Amniotic stem cell (primary cell): Measurements from ENCODE around the gene COL6A1.
"Not testable (repeated sequence)": the region's sequence is repeated elsewhere in the genome, so short reads cannot be mapped to it uniquely, and the experiment has no call there.

Experiments
- DNase-seq: peaks from one replicate; lab custom pipeline; 2025; lab: John Stamatoyannopoulos, UW

COL6A1 gene

DNA sequence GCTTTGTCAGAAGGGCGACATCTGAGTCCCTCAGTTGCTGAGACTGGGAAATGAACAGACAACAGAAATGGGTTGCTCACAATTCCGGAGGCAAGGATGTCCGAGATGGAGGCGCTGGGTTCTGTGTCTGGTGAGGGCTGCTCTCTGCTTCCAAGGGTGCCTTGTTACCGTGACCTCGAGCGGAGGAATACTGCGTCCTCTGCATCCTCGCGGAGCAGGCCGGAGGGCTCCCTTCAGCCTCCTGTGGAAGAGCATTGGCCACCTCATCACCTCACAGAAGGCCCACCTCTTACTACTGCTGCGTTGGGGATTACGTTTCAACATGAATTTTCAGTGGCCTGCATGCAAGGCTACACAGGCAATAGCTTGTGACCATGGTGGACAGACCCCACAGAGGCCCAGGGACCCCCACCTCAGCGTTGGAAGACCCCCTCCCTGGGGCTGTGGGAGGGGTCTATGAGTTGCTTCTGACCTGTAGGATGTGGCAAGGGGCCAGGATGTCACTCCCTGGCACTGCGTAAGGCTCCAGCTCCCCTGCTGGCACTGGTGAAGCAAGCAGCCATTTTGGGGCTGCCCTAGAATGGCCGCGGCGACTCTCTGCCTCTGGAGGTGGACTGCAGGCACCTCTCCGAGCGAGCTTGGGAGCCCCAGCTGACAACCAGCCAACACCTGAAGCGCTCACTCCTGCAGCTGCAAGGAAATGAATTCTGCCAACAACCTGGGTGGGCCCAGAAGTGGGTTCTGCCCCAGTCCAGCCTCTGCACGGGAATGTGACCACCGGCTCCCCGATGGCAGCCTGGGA is 36.3 kb upstream of the COL6A1 start:
- DNase-seq: no peak

DNA sequence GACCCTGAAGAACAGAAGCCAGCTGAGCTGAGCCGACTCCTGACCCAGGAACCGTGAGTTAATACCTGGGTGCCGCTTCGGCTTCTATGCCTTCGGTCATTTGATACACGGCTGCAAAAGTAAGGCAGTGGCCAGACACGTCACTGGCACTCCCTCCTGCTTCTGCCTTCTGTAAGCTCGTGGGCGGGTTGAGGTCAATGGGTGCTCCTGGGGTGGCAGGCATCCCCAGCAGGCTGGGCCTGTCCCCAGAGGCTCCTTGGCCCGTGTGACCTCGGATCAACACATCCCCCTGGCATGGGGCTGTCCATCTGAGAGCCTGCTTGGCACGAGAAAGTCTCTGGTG is 35.7 kb upstream of the COL6A1 start:
- DNase-seq: no peak

DNA sequence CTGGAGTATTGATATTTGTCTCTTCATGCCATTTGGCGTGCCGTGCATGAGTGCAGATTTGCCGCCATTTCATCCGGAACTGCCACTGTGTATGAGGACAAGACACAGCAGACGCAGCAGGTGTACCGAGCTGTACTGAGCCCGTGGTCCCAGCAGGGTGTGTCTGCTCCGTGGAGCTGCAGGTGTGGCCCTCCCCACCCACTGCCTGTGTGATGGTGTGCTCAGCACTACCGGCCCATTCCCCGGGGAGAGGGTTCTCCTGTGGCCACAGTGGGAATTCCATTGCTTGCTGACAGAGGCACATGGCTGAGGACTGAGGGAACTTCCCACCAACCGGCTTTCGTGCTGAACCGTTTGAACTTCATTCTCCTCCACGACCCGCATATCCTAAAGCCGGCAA is 34.3 kb upstream of the COL6A1 start:
- DNase-seq: no peak

DNA sequence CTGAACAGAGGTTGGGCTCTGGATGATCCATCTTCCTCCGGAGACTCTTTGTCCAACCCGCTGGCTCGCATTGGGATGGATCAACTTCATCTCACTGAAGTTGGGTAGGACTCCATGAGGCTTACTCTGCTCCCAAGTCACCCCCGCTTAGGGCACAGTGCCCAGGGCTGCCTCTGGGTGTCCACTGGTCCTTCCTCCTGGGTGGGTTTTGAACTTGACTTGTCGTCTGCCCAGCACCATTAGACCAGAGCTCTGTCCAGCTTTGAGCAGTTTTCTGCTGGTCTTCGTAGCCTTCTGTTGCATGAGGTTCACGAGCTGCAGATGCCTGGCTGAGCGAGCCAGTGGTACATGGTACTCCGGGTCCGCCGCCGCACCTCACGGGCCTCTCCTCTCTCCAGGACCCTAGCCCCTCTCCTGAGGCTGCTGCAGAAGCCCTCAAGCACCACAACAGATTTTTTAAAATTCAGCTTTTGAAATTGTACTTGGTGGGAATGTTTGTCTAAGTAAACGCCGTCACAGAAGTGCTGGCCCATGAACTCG is 33.8 kb upstream of the COL6A1 start:
- no peak for DNase-seq

DNA sequence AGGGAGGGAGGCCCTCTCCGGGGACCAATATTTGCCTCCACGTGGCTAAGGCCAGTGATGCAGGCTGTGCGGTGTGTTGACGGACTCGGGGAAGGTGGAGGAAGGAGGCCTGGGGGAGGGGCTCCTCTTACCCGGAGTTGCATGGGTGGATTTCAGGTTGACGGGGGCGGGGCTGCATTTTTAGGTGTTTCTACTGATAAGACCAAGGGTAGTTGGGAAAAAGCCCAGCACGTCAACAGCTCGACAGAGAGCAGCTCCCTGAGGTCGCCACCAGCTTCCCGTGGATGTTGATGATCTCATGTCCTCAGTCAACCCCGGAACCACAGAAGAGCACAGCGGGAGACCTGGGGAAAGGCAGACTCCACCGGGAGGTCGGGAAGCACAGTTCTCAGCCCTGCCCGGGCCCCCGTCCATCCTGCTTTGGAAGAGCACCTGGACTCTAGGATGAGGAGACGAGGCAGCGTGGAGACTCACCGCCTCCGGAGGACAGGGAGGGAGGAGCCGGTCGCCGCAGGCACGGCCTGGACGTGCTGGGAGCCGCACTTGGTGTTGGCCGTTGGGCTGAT is 32.9 kb upstream of the COL6A1 start:
- no peak for DNase-seq

DNA sequence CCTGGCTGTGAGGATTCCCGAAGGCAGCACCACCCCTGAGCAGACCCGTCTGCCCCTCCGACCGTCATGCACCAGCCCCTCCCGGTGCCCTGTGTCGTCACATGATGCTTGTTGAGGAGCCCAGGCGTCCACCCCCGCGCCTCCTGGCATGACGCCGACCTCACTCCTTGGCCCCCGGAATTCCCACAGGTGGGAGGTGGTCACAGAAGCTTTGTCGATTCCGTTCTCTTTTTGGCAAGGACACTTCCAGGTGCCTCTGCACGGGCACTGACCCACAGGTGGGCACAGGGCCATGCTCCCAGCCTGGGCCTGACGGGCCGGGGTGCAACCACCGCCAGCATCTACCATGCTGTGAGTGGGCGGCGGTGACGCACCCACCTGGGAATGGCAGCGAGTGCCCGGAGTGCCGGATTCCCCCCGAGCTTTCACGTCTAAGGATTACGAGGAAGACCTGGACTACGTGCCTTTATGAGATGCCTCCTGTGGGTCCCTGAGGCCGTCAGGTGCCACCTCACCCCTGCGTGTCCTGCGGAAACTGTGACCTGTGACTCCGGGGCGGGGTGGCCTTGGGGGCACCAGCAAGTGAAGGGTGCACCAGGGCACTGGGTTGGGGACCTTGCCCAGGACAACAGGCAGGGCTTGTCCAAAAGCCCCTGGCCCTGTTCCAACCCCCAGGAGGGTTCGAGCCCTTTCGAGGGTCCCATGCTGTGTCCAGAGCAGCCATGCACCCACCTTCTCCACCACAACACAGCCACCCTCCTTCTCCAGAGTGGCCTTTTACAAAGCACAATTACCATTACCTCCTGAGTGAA is 31.4 kb upstream of the COL6A1 start:
- DNase-seq: no peak

DNA sequence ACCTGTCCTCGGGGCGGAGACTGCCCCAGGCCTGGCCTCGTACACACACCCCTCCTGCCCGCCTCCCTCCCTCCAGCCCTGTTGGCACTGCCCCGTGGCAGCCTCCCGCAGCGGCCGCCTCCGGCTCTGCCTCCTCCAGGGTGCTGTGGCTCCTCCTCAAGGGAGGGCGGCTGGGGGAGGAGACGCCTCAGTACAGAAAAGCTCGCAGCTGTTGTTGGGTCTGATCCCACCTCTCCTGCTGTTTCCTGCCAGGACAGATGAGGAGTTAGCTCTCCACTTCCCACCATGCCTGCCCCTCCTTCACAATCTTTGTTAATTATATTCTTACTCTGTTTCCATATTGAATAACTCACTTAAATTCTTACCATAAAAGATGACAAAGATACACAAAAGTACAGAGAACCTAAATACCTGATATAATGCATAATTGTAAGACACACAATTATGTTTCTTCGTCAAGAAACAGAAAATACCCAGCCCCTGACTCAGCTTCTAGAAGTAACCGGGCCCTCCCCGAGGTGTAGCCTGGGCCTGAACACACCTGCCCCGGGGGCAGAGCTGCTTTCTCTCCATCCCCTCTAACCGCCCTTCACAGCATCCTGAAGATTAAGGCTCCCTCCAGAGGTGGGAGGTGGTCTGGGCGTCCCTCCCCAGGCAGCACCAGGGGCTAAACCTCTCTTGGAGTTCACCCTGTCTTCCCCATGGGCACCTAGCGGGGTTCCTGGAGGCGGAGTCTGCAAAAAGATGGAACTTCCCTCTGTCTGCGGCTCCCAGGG is 30.6 kb upstream of the COL6A1 start:
- DNase-seq: no peak

DNA sequence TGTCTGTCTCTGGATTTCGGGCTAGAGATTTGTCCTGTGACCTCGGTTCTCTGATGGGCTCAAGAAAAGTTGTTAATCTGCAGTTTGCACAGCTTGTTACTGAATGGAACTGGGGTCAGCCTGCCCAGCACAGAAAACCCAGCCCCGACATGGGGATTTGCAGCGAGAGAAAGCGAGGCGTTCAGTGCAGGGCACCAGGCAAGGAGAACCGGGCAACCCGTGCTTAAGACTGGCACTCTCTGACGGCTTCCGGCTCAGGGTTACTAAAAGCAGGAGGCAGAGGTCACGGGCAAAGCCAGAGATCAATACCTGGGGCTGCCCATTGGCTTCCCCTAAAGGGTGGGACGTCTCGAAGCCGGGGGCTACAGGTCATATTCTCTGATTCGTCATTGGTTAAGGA is 29.9 kb upstream of the COL6A1 start:
- no peak for DNase-seq

DNA sequence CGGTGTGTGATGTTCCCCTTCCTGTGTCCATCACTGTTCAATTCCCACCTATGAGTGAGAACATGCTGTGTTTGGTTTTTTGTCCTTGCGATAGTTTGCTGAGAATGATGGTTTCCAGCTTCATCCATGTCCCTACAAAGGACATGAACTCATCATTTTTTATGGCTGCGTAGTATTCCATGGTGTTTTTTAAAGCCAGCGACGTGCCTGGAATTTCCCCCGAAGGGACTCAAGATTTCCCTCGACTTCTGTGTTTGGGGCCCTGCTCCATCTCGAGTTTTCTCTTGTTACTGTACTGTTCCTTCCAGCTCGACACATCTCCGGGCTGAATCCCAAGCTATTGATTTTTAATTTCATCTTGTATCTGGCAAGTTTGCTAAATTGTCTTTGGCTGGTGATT is 29.0 kb upstream of the COL6A1 start:
- DNase-seq: not testable (repeated sequence)

DNA sequence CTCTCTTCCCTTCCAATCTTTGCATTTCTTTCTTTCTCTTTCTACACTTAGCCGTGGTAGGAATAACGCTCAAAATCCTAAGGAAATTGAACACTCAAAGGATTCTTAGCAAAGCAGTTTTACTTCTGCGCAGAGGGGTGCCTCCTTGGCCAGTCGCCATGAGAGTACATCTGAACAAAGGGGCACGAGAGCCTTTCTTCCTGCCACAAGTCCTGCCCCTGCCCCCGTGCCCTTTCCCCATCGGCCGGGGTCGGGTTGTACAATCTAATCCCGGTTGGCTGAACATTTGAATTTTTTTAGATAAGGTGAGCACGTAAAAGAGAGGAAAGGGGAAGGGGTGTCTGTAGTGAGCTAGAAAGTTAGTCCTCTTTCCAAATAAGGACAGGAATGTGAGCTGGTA is 28.6 kb upstream of the COL6A1 start:
- DNase-seq: no peak

DNA sequence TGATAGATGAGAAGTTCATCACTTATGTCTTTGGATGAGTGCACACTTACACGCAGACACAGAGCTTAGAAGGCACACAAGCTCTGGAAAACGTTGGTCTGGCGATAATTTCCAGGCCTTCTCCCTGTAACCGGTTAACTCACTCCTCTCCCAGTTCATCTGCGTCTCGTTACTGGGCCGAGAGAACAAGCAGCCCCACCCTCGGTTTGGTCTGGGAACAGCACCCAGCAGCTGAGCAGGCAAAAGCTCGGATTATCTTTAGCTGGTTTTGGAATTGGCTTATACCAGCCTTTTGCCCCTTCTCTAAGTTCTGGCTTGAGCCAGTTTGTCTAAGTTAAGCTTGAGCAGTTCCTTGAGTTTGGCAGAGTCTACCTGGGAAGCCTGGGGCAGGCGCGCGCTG is 27.3 kb upstream of the COL6A1 start:
- no peak for DNase-seq

DNA sequence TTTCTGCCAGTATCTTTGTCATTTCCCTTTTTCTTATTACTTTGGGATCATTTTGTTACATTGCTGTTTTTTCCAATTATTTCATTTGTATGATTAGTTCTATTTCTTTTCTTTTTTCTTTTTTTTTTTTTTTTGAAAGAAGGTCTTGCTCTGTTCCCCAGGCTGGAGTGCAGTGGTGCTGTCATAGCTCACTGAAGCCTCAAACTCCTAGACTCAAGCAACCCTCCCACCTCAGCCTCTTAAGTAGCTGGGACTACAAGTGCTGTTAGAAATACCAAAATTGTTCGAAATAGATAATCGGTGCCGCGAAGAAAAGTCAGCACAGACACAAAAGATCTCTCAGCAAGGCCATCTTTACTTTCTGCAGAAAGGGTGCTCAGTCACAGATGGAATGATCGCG is 26.6 kb upstream of the COL6A1 start:
- DNase-seq: no peak

DNA sequence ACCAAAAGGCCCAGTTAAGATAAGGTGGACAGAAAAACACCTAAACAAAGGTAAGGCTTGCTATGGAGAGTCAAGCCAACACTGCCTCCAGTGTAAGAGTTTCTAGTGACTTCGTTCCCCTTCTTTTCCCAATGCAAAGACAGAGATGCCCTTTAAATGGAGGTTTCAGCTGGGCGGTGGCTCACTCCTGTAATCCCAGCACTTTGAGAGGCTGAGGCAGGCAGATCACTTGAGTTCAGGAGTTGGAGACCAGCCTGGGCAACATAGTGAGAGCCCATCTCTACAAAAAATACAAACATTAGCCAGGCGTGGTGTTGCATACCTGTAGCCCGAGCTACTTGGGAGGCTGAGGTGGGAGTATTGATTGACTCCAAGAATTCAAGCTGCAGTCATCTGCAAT is 24.0 kb upstream of the COL6A1 start:
- DNase-seq: no peak

DNA sequence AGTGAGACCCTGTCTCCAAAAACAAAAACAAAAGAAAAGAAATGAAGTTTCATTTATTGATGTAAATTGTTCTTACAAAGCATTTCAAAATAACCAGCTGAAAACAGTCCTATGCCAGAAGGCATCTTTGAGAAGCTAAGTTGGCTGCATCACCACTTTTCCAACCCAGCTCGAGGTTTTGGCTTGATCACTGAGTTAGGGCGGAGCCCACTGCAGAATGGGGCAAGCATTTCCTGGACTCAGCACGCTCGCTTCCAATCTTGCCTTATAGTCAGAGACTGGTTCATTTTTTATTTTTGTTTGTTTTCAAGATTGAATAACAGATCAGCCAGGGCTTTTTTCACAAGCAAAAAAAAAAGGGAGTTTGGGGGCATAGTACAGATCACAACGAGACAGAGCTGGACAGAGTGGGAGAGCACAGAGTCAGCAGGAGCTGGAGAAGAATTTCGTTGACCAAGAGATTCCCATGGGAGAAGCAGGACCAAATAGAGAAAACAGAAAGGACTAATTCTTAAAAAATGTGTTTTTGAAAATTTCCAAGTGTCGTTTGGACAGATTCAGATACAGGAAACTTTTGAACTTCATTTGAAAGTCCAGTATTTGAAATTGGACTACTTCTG is 23.5 kb upstream of the COL6A1 start:
- DNase-seq: no peak

DNA sequence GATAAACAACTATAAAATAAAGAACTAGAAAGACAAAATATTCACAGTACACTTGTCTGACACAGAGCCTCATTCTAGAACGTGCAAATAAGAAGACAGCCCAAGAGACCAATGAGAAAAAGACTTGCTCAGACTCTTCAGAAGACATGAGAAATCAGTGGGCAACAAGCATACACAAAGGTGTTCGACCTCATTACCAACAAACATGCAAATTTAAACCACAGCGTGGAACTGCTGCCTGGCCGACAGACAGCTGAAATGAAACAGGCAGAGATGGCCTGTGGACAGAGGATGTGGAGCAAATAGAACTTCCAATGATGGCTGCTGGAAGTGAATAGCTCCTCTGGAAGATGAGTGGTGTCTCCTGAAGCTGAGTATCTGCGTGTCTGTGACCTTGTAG is 22.4 kb upstream of the COL6A1 start:
- no peak for DNase-seq

DNA sequence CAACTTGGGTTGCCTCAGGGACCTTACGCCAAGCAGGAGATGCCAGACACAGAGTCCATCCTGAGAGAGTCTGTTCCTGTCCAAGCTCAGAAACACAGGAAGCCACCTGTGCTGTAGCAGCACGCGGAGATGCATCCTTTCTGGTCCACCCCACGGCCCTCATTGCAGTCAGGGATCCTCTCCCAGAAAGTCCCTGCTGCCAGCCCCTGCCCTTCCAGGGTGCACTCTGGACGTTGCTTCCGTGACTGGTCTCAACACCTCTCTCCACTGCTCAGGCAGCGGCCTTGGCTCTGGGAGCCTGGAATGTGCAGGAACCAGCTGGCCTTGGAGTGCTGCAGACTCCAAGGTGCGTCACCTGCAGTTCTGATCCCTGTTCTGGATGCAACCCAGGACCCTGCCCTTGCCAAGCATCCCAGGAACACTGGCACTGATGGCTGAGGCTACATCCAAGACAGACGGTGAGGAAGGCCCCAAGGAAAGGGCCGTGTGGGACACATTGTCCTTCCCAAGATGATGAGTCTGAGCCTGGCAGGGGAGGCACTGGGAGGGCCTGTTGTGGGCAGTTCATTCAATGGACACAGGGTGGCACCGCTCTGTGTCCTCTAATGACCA is 21.7 kb upstream of the COL6A1 start:
- no peak for DNase-seq

DNA sequence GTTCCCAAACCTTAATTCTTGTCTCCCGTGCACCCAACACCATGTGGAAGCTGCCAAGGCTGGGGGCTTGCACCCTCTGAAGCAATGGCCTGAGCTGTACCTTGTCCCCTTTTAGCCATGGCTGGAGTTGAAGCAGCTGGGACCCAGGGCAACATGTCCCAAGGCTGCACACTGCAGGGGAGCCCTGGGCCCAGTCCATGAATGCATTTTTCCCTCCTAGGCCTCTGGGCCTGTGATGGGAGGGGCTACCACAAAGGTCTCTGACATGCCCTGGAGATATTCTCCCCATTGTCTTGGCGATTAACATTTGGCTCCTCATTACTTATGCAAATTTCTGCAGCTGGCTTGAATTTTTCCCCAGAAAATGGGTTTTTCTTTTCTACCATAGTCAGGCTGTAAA is 20.2 kb upstream of the COL6A1 start:
- not testable (repeated sequence) for DNase-seq

DNA sequence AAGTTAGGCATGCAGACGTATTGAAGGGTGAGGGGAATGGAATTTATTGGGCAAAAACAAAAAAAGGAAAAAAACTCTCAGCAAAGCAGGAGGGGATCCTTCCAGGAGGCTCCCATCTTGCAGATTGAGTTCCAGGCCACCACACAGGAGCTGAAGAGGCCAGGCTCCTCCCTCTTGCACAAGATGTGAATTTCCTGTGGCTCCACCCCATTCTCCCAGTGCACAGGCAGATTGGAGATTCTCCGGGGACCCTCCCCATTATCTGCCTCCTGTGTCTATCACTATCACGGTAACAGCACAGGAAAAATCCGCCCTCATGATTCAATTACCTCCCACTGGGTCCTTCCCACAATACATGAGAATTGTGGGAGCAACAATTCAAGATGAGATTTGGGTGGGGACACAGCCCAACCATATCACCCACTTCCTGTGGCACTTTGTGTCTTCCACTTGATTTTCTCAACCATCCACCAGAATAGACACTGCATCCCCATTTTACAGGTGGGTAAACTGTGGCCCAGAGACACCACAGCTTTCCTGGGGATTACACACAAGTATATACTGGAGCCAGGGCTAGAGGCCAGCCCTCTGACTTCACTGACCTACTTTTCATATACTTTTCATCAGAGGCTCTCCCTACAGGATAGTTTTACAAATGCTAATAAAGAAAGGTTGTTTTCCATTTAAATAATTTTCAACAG is 18.9 kb upstream of the COL6A1 start:
- DNase-seq: no peak

DNA sequence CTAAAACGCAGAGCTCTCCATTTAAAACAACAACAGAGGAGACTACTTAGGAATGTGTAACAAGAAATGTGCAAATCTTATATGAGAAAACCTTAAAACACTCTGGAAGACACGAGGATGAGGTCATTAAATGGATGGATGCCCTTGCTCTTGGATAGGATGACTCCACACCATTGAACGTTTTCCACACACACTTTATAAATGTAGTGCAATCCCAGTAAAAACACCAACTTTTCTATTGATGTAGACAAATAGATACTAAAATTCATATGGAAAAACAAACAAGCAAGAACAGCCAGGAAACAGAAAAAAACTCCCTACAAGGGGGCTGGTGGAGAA is 18.4 kb upstream of the COL6A1 start:
- no peak for DNase-seq

DNA sequence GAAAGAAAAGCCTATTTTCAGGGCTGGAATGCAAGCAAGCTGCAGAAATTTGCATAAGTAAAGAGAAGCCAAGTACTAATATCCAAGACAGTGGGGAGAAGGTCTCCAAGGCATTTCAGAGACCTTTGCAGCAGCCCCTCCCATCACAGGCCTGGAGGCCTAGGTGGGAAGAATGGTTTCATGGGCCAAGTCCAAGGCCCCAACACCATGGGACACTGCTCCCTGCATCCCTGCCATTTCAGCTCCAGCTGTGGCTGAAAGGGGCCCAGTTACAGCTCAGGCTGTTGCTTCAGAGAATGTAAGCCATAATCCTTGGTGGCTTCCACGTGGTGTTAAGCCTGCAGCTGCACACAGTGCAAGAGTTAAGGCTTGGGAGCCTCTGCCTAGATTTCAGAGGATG is 16.9 kb upstream of the COL6A1 start:
- DNase-seq: no peak
